HT-29 (cell line): ENCODE data around the gene FRK. TPM values are rescaled to one million over a fixed set of nuclear protein-coding genes. Genes with fewer than 3 reads are reported as not detected.
A peak's percentile ranks its signal among the peaks of the same experiment; 100 is the strongest.
"Not testable (repeated sequence)": the region's sequence is repeated elsewhere in the genome, so short reads cannot be mapped to it uniquely, and the experiment has no call there.

Experiments
- DNase-seq: peaks from one replicate; pipeline ENCODE4 v3.0.0-alpha.2; 2015; ENCODE audit warnings: low spot score
- total RNA-seq: library from RNA; depleted of rRNA; stranded (reverse); fragments of >200 nt; shearing (Covaris generic); gene quantifications from 2 replicates; pipeline ENCODE4 v1.2.3, GENCODE V29; 2014; rRNA removed

FRK gene
- 2.0 and 2.1 TPM in 2 replicates for total RNA-seq

GRCh38 chr6:116060572-116061283, at the start of gene FRK:
Gene FRK, minus strand, starts transcription at chr6:116060891. Its CDS starts 580 bp downstream, at chr6:116060311.
- DNase-seq, result peak; percentile 88

- no peak for DNase-seq
Measured at GRCh38 chr6:116108836-116109235, 48.1 kb upstream of the FRK start.

- DNase-seq, result no peak
Measured at GRCh38 chr6:116106146-116106545, 45.5 kb upstream of the FRK start.

DNA sequence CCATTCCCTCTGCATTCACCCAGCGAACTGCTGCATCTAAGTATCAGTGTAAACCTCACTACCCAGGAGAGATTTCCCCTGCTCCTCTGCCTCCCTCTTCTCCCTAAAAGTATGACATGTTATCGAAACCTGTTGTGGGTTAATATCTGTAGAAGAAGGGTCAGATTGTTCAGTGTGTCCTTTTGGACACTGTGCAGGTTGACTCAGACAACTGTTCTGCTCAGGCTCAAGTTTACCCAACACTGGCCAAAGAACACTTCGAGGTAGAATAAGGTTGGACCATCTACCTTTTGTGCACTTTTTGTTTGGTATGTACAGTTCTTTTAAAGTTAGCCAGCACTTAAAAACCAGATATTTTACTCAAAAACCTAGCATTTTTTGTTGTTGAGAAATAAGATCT, 44.6 kb upstream of the FRK start:
- no peak for DNase-seq

- DNase-seq, result no peak
Measured at GRCh38 chr6:116104636-116105035, 43.9 kb upstream of the FRK start.

- no peak for DNase-seq
Measured at GRCh38 chr6:116102873-116103272, 42.2 kb upstream of the FRK start.

DNA sequence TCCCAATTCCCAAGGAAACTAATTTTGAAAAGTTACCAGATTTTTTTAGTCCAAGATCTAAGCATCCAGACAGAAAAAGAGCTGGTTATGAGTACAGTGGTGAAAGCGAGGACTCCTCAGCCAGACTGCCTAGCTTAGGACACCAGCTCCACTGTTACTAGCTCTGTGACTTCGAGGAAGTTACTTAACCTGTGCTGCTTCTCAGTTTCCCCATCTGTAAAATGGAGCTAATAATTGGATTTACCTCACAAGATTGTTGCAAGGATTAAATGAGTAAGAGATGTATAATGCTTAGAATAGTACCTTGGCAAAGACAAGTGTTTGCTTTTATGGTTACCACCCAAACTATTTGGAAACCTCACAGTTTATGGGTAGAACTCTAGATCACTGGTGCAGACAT, 41.1 kb upstream of the FRK start:
- DNase-seq, result peak; percentile 7

GRCh38 chr6:116101302-116101718, 40.6 kb upstream of the FRK start:
- no peak for DNase-seq

- DNase-seq, result peak; percentile 89
Measured at GRCh38 chr6:116100419-116101301, 40.0 kb upstream of the FRK start, which contains the start of gene NT5DC1. Gene NT5DC1, plus strand, starts transcription at chr6:116100853. Its CDS starts 78 bp downstream, at chr6:116100931.

- DNase-seq, result no peak
Measured at GRCh38 chr6:116099036-116099435, 38.3 kb upstream of the FRK start.

GRCh38 chr6:116096979-116097816, 36.5 kb upstream of the FRK start:
- DNase-seq, result peak; percentile 27

DNA sequence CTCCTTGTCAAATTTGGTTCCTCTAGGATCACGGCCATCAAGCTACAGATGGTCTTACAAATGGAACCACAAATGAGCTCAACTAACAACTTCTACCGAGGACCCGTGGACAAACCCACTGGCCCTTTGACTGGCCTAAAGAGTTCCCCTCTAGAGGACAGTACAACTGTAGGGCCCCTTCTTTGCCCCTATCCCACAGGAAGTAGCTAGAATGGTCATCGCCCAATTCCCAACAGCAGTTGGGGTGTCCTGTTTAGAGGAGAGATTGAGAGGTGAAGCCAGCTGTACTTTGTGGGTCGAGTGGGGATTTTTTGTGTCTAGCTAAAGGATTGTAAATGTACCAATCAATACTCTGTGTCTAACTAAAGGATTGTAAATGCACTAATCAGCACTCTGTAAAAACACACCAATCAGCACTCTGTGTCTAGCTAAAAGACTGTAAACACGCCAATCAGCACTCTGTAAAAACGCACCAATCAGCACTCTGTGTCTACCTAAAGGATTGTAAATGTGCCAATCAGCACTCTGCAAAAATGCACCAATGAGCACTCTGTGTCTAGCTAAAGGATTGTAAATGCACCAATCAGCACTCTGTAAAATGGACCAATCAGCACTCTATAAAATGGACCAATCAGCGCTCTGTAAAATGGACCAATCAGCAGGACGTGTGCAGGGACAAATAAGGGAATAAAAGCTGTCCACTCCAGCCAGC, 35.5 kb upstream of the FRK start:
- not testable (repeated sequence) for DNase-seq

GRCh38 chr6:116094041-116094440, 33.4 kb upstream of the FRK start:
- DNase-seq, result no peak

DNA sequence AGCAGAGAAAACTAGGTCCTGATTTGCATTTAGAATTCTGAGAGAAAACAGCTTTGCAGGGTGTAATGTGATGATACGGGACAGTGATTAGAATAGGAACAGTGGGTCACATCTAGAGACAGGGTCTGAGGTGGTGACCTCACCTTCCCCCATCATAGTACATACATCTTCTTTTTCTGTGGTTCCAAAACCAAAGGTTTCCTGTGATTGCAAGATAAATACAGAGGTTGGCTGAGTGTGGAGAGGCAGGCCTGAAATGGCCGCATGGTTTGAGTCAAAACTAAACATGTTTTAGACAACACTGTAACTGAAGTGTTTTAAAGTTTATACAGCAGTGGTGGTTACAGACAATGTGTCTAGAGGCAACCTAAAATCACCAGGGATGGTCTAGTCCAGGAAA, 29.6 kb upstream of the FRK start:
- no peak for DNase-seq

DNA sequence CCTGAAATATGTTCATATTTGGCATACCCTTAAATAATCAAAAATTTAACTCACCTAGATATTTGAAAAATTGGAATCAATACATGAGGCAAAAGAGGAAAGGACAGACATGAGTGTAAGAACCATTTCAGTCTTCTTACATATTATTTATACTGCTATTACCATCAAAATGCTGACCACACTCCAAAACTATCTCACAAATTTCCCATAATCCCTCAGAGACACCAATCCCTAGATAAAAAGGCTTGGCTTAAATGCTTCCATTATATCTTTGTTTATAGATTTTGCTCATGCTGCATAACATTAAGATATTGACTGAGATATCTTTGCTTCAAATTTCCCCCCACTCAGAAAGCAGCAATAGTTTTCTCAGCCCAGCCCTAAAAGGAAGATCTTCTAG, 28.3 kb upstream of the FRK start:
- DNase-seq, result no peak

DNA sequence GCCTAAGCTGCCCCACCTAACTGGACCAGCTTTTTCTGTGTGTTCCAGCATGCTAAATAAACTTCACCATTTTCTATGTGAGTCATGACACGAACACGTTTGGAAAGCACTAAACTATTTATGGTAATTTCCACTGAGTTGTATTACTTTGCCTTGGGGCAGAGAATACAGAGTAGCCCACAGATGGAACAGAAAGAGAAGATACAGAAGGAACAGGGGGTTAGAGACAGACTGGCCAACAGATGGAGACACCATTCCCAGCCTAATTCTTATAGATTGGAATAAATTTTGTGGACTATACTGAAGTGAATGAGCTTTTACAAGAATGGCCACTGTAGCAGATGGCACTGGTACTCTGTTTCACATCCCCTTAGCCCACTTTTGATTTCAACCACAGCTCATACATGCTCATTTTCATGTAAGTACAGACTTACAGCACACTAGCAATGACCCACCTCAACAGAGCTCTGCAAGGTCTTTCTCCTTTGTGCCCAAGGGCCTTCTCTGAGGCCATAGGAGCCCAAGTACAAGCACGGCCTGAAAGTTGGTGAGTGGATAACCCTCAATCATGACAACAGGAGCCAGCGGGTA, 26.8 kb upstream of the FRK start:
- DNase-seq, result no peak

GRCh38 chr6:116084284-116084683, 23.6 kb upstream of the FRK start:
- DNase-seq, result no peak

DNA sequence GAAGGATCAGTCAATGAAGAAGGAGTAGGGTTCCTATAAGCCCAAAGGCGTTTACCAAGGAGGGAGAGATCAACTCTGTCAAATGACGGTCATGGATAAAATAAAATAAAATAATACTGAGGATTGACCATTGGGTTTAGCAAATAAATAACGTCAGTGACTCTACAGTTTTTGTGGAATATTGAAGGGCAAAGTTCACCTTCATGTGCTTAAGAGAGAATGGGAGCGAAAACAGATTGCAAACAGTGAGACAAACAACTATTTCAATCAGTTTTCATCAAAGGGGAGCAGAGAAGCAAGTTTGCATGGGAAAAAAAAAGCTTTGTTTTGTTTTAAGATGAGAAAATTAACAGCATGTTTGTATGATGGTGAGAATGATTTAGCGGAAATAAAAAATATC, 22.4 kb upstream of the FRK start:
- no peak for DNase-seq

GRCh38 chr6:116078945-116079344, 18.3 kb upstream of the FRK start:
- no peak for DNase-seq

DNA sequence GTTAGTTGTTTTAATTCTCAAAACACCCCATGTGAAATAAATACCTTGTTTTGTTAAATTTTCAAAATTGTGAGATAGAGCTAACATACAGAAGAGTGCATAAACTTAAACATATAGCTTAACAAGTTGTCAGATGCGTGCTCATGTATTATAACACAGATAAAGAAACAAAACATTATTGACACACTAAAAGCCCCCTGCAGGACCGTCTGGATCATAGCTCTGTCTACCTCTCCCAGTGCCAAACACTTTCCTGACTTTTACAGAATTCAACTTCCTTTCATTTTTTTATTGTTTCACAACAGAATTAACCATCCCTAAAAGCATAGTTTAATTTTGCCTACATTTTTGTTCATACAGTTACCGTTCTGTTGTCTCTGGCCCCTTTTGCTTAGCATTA, 17.8 kb upstream of the FRK start:
- no peak for DNase-seq
